Astrocyte (in vitro differentiated cells and primary cell): ENCODE measurements around the gene TSPAN17. TPM values are rescaled to one million over a fixed set of nuclear protein-coding genes. Genes with fewer than 3 reads are reported as not detected.
A peak's percentile ranks its signal among the peaks of the same experiment; 100 is the strongest.

ENCODE experiments used
- DNase-seq: peaks from one replicate; pipeline ENCODE4 v3.0.0-alpha.2; 2010; ENCODE audit warnings: low read depth
- FAIRE-seq: peaks from 2 replicates; lab custom pipeline; 2011; peaks lifted over from hg19 to GRCh38; lab: Jason Lieb, UNC
- H2AFZ ChIP-seq: 2 replicates; pipeline ENCODE4 v1.6.0; 2012; ENCODE audit warnings: low read depth, low read length, inconsistent platforms
- H3K27ac ChIP-seq: 2 replicates; pipeline ENCODE4 v1.5.1; 2011; ENCODE audit warnings: low read depth, low read length, inconsistent platforms
- H3K27me3 ChIP-seq: 2 replicates; pipeline ENCODE4 v1.6.0; 2011; ENCODE audit warnings: low read length, inconsistent platforms; ENCODE audit not compliant: insufficient read depth
- H3K36me3 ChIP-seq: 2 replicates; pipeline ENCODE4 v1.5.1; 2011; ENCODE audit warnings: low read length, inconsistent platforms; ENCODE audit not compliant: insufficient read depth
- H3K4me1 ChIP-seq: 2 replicates; pipeline ENCODE4 v1.5.1; 2011; ENCODE audit warnings: low read length, inconsistent platforms; ENCODE audit not compliant: insufficient read depth
- H3K4me2 ChIP-seq: 2 replicates; pipeline ENCODE4 v1.6.0; 2012; ENCODE audit warnings: low read length, inconsistent platforms
- H3K4me3 ChIP-seq: 2 replicates; pipeline ENCODE4 v1.5.1; 2011; ENCODE audit warnings: low read depth, mild to moderate bottlenecking, low read length, inconsistent platforms; ENCODE audit not compliant: insufficient read depth
- H3K79me2 ChIP-seq: 2 replicates; pipeline ENCODE4 v1.6.0; 2012; ENCODE audit warnings: mild to moderate bottlenecking, low read length, inconsistent platforms; ENCODE audit not compliant: insufficient read depth
- H3K9ac ChIP-seq: 2 replicates; pipeline ENCODE4 v1.6.0; 2012; ENCODE audit warnings: mild to moderate bottlenecking, low read length, inconsistent platforms
- H3K9me3 ChIP-seq: 2 replicates; pipeline ENCODE4 v1.5.1; 2012; ENCODE audit warnings: low read depth, mild to moderate bottlenecking, low read length, inconsistent platforms; ENCODE audit not compliant: insufficient read depth
- H4K20me1 ChIP-seq: 2 replicates; pipeline ENCODE4 v1.6.0; 2012; ENCODE audit warnings: low read length, inconsistent platforms; ENCODE audit not compliant: insufficient read depth
- H3K27ac Mint-ChIP-seq: one replicate; pipeline ENCODE4 v1.8.0; 2021; ENCODE audit warnings: mild to moderate bottlenecking, mixed read lengths; ENCODE audit not compliant: unreplicated experiment
- H3K27me3 Mint-ChIP-seq: one replicate; pipeline ENCODE4 v1.8.0; 2021; ENCODE audit warnings: low read depth, mixed read lengths; ENCODE audit not compliant: unreplicated experiment
- H3K36me3 Mint-ChIP-seq: one replicate; pipeline ENCODE4 v1.8.0; 2021; ENCODE audit warnings: low read depth, mixed read lengths; ENCODE audit not compliant: unreplicated experiment
- H3K4me1 Mint-ChIP-seq: one replicate; pipeline ENCODE4 v1.8.0; 2021; ENCODE audit warnings: low read depth, mixed read lengths; ENCODE audit not compliant: unreplicated experiment
- H3K4me3 Mint-ChIP-seq: one replicate; pipeline ENCODE4 v1.8.0; 2021; ENCODE audit warnings: mild to moderate bottlenecking, moderate library complexity, mixed read lengths; ENCODE audit not compliant: unreplicated experiment
- H3K9me3 Mint-ChIP-seq: one replicate; pipeline ENCODE4 v1.8.0; 2021; ENCODE audit warnings: mild to moderate bottlenecking, mixed read lengths; ENCODE audit not compliant: unreplicated experiment
- EZH2 ChIP-seq: IDR thresholded peaks from 2 replicates; pipeline ENCODE4 v1.6.1; 2012; ENCODE audit warnings: mild to moderate bottlenecking, low read length, inconsistent platforms; ENCODE audit not compliant: insufficient read depth
- total RNA-seq: library from RNA; stranded (reverse); gene quantifications from 2 replicates; pipeline ENCODE4 v1.2.1, GENCODE V29; 2021
- TF ChIP-seq, protein P1 (sequence below): IDR thresholded peaks from 2 replicates; pipeline ENCODE4 v1.5.1; 2011; ENCODE audit warnings: low read depth, mild to moderate bottlenecking, inconsistent platforms, low read length, moderate library complexity; ENCODE audit not compliant: insufficient read depth

Gene TSPAN17
- total RNA-seq, 1 donor from 2014 or later = 56.5 TPM

DNA sequence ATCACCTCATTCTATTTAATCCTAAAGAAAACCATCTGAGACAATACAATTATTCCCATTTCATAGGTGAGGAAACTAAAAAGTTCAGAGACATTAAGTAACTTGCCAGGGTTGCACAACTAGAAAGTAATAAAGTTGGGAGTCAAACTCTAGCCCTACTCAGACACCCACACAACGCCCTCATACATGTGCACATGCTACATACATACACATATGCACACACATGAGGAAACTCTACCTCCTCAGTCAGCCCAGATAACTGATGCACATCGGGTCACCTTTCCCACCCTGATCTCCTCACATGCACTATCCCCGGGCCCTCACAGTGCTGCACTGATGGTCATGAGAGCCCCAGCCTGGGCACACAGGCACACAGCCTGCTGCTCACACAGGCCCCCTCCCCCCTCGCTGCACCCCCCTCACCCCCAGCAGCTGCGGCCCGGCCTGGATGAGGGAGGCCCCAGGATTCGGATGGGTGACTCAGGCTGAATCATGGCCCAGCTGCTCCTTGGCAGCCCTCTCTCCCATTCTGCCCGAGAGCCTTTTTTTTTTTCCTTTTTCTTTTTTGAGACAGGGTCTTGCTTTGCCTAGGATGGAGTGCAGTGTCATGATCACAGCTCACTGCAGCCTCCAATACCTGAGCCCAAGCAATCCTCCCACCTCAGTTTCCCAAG, 32.3 kb upstream of the TSPAN17 start:
- peaks cover 10% of the 10 kb centered on the region for H3K27me3 Mint-ChIP-seq
- Histone ChIP-seq H3K4me1 (peaks cover 37% of the 10 kb centered on the region), H3K4me3 (no peak overlapping the region), H3K27ac (no peak overlapping the region), H3K79me2 (no peaks in the 10 kb centered on the region), H3K9ac (no peak overlapping the region), H2AFZ (no peak overlapping the region), H4K20me1 (no peaks in the 10 kb centered on the region), H3K27me3 (peaks cover 5% of the 10 kb centered on the region), H3K9me3 (no peaks in the 10 kb centered on the region), H3K36me3 (no peaks in the 10 kb centered on the region), H3K4me2 (peak overlapping the region; percentile 72)
- H3K36me3 Mint-ChIP-seq = no peaks in the 10 kb centered on the region
- FAIRE-seq = no peak
- H3K4me3 Mint-ChIP-seq = peak overlapping the region; percentile 13
- H3K27ac Mint-ChIP-seq = no peak overlapping the region
- TF ChIP-seq, protein P1, sequence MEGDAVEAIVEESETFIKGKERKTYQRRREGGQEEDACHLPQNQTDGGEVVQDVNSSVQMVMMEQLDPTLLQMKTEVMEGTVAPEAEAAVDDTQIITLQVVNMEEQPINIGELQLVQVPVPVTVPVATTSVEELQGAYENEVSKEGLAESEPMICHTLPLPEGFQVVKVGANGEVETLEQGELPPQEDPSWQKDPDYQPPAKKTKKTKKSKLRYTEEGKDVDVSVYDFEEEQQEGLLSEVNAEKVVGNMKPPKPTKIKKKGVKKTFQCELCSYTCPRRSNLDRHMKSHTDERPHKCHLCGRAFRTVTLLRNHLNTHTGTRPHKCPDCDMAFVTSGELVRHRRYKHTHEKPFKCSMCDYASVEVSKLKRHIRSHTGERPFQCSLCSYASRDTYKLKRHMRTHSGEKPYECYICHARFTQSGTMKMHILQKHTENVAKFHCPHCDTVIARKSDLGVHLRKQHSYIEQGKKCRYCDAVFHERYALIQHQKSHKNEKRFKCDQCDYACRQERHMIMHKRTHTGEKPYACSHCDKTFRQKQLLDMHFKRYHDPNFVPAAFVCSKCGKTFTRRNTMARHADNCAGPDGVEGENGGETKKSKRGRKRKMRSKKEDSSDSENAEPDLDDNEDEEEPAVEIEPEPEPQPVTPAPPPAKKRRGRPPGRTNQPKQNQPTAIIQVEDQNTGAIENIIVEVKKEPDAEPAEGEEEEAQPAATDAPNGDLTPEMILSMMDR = no peak
- peak; percentile 59 for DNase-seq
- peaks cover 43% of the 10 kb centered on the region for H3K4me1 Mint-ChIP-seq
- no peaks in the 10 kb centered on the region for H3K9me3 Mint-ChIP-seq

DNA sequence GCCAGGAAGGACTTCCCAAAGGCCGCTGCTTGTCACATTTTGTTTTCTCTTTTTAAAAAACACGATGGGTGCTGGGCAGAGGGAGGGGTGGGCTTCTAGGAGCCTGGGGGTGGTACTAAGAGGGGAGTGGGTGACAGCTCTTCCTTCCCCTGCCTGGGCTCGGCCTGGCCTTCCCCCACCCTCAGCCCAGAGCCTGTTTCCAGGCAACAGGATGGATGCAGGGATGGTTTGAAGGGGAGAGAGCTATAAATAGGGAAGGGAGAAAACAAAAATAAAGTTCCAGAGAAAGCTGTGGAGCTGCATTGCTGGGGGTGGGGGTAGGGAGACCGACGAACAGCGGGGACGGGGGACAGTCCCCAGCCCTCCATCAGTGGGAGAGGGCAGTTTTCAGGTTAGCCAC, 30.8 kb upstream of the TSPAN17 start:
- FAIRE-seq (no peak), DNase-seq (no peak)
- Mint-ChIP-seq H3K4me1 (peaks cover 51% of the 10 kb centered on the region), H3K36me3 (no peaks in the 10 kb centered on the region), H3K4me3 (no peak overlapping the region), H3K27me3 (peaks cover 16% of the 10 kb centered on the region), H3K27ac (no peak overlapping the region), H3K9me3 (peaks cover 4% of the 10 kb centered on the region)
- TF ChIP-seq, protein P1 = no peak
- no peak for TF ChIP-seq EZH2
- H3K27ac ChIP-seq = no peak overlapping the region
- no peaks in the 10 kb centered on the region for H3K79me2 ChIP-seq
- H2AFZ ChIP-seq = no peak overlapping the region
- H3K4me2 ChIP-seq = no peak overlapping the region
- H3K36me3 ChIP-seq = no peaks in the 10 kb centered on the region
- H3K9me3 ChIP-seq = no peaks in the 10 kb centered on the region
- H3K27me3 ChIP-seq = peaks cover 14% of the 10 kb centered on the region
- H3K4me1 ChIP-seq = peaks cover 50% of the 10 kb centered on the region
- no peak overlapping the region for H3K9ac ChIP-seq
- no peaks in the 10 kb centered on the region for H4K20me1 ChIP-seq
- no peak overlapping the region for H3K4me3 ChIP-seq

DNA sequence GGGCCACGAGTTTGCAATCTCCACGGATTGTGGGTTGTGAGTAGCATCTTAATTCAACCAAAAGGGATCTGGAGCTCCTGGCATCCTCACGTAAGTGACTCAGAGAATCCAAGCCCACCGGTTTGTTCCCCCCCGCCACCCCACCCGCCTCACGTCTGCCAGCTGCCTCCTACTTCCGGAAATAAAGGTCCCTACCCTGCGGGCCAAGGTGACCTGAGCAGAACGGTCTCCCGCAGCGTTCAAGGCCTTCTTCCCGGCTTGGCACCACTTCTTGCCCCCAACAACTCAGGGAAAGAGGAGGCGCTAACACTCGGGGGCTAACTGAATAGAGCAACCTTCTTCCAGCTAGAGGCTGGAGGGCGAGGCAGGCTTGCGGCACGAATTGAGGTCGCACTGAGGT, 28.5 kb upstream of the TSPAN17 start:
- H3K9ac ChIP-seq = no peak overlapping the region
- TF ChIP-seq, protein P1 = no peak
- no peak for TF ChIP-seq EZH2
- no peak overlapping the region for H3K27ac ChIP-seq
- Mint-ChIP-seq H3K4me3 (no peak overlapping the region), H3K36me3 (no peaks in the 10 kb centered on the region), H3K9me3 (peaks cover 4% of the 10 kb centered on the region), H3K27me3 (peaks cover 23% of the 10 kb centered on the region), H3K4me1 (peaks cover 47% of the 10 kb centered on the region), H3K27ac (no peak overlapping the region)
- H2AFZ ChIP-seq = peak overlapping the region; percentile 83
- H4K20me1 ChIP-seq = no peaks in the 10 kb centered on the region
- H3K36me3 ChIP-seq = no peaks in the 10 kb centered on the region
- H3K4me2 ChIP-seq = peak overlapping the region; percentile 79
- FAIRE-seq (no peak), DNase-seq (no peak)
- H3K9me3 ChIP-seq = no peaks in the 10 kb centered on the region
- peak overlapping the region; percentile 24 for H3K4me3 ChIP-seq
- H3K79me2 ChIP-seq = no peaks in the 10 kb centered on the region
- H3K4me1 ChIP-seq = peaks cover 49% of the 10 kb centered on the region
- peaks cover 20% of the 10 kb centered on the region for H3K27me3 ChIP-seq
